SU-DHL-6 (cell line): ENCODE results near the gene ALPI.

Experiments
- H2AFZ ChIP-seq: fragments of 200-600 bp; sonication (generic); 2 replicates; pipeline ENCODE4 v1.6.1; 2014; ENCODE audit warnings: low read depth, mild to moderate bottlenecking, moderate library complexity, mixed read lengths, antibody characterized with exemption, low read length; ENCODE audit not compliant: severe bottlenecking
- H3F3A ChIP-seq: fragments of 200-600 bp; shearing (Covaris generic); 2 replicates; pipeline ENCODE4 v1.6.0; 2016; ENCODE audit warnings: antibody characterized with exemption, mild to moderate bottlenecking; ENCODE audit not compliant: insufficient read depth
- H3K27ac ChIP-seq: fragments of 200-600 bp; sonication (generic); 2 replicates; pipeline ENCODE4 v1.5.1; 2016; ENCODE audit warnings: low read depth, mild to moderate bottlenecking, low read length, moderate library complexity, mixed read lengths
- H3K27me3 ChIP-seq: fragments of 200-600 bp; sonication (generic), shearing (Covaris generic); 2 replicates; pipeline ENCODE4 v1.6.0; 2014; ENCODE audit warnings: mild to moderate bottlenecking, low read length
- H3K36me3 ChIP-seq: fragments of 200-600 bp; sonication (generic); 2 replicates; pipeline ENCODE4 v1.6.1; 2014; ENCODE audit warnings: mild to moderate bottlenecking, low read length, mixed read lengths
- H3K4me2 ChIP-seq: fragments of 300-600, 200-600 bp; shearing (Covaris generic), sonication (generic); 2 replicates; pipeline ENCODE4 v1.6.0; 2014; ENCODE audit warnings: low read length, low read depth, mild to moderate bottlenecking; ENCODE audit not compliant: poor library complexity, severe bottlenecking
- H3K4me3 ChIP-seq: fragments of 200-600 bp; sonication (generic); 2 replicates; pipeline ENCODE4 v1.5.1; 2014; ENCODE audit warnings: antibody characterized with exemption, low read length, mild to moderate bottlenecking, mixed read lengths; ENCODE audit not compliant: insufficient read depth, poor library complexity, severe bottlenecking
- H3K79me2 ChIP-seq: fragments of 200-600 bp; sonication (generic); 2 replicates; pipeline ENCODE4 v1.6.1; 2014; ENCODE audit warnings: mild to moderate bottlenecking, low read length, moderate library complexity; ENCODE audit not compliant: insufficient read depth
- H3K9ac ChIP-seq: fragments of 200-600 bp; sonication (generic); 2 replicates; pipeline ENCODE4 v1.7.0; 2014; ENCODE audit warnings: mild to moderate bottlenecking, low read length
- H3K9me2 ChIP-seq: fragments of 200-600 bp; sonication (generic); replicated peaks from 2 replicates; pipeline ENCODE4 v1.6.1; 2014; ENCODE audit warnings: low read length; ENCODE audit not compliant: insufficient read depth
- H3K9me3 ChIP-seq: fragments of 200-600 bp; sonication (generic); 2 replicates; pipeline ENCODE4 v1.6.1; 2014; ENCODE audit warnings: low read length, mixed read lengths; ENCODE audit not compliant: insufficient read depth
- H4K20me1 ChIP-seq: fragments of 200-600 bp; sonication (generic); 2 replicates; pipeline ENCODE4 v1.6.1; 2014; ENCODE audit warnings: low read depth, mild to moderate bottlenecking, antibody characterized with exemption, low read length, moderate library complexity, mixed read lengths
- CTCF ChIP-seq: fragments of 200-600 bp; sonication (generic); IDR thresholded peaks from one replicate; pipeline ENCODE4 v1.5.1; 2017; ENCODE audit warnings: antibody characterized with exemption, mild to moderate bottlenecking, low read length, moderate library complexity; ENCODE audit not compliant: insufficient read depth, poor library complexity, severe bottlenecking
- EZH2phosphoT487 ChIP-seq: fragments of 200-600 bp; sonication (generic), shearing (Covaris generic); conservative IDR thresholded peaks from 2 replicates; pipeline ENCODE4 v1.6.1; 2018; ENCODE audit warnings: mild to moderate bottlenecking, antibody characterized with exemption, low read length, moderate library complexity, mixed read lengths

Gene ALPI

GRCh38 chr2:232481322-232482140 is 25.6 kb downstream of the ALPI start:
- Histone ChIP-seq H2AFZ (no peak overlapping the region), H3K79me2 (no peaks in the 10 kb centered on the region), H3F3A (no peaks in the 10 kb centered on the region), H3K4me2 (no peak overlapping the region), H4K20me1 (no peaks in the 10 kb centered on the region), H3K27me3 (no peaks in the 10 kb centered on the region), H3K9ac (no peak overlapping the region), H3K9me3 (no peaks in the 10 kb centered on the region), H3K4me3 (no peak overlapping the region), H3K36me3 (no peaks in the 10 kb centered on the region), H3K9me2 (no peaks in the 10 kb centered on the region), H3K27ac (no peak overlapping the region)
- TF ChIP-seq CTCF: no peak
- TF ChIP-seq EZH2phosphoT487: no peak

- Histone ChIP-seq H3K9me2 (no peaks in the 10 kb centered on the region), H3K27me3 (no peaks in the 10 kb centered on the region), H3K27ac (no peak overlapping the region), H3K4me3 (no peak overlapping the region), H3K9me3 (no peaks in the 10 kb centered on the region), H3K4me2 (no peak overlapping the region), H3K36me3 (no peaks in the 10 kb centered on the region), H3K79me2 (no peaks in the 10 kb centered on the region), H4K20me1 (no peaks in the 10 kb centered on the region), H2AFZ (no peak overlapping the region), H3F3A (no peaks in the 10 kb centered on the region), H3K9ac (no peak overlapping the region)
- TF ChIP-seq CTCF (no peak), EZH2phosphoT487 (no peak)
These were observed 26.6 kb downstream of the ALPI start for GRCh38 chr2:232482301-232483238.

- Histone ChIP-seq H2AFZ (no peak overlapping the region), H3K9me2 (no peaks in the 10 kb centered on the region), H3K79me2 (no peaks in the 10 kb centered on the region), H3K36me3 (no peaks in the 10 kb centered on the region), H3K9me3 (no peaks in the 10 kb centered on the region), H3K9ac (no peak overlapping the region), H4K20me1 (no peaks in the 10 kb centered on the region), H3F3A (no peaks in the 10 kb centered on the region), H3K27ac (no peak overlapping the region), H3K27me3 (no peaks in the 10 kb centered on the region), H3K4me2 (no peak overlapping the region), H3K4me3 (no peak overlapping the region)
- TF ChIP-seq EZH2phosphoT487 (no peak), CTCF (no peak)
These were observed 27.5 kb downstream of the ALPI start for GRCh38 chr2:232483311-232483922.
